ENCODE data around the gene ATXN7L1.

ATXN7L1 gene

GRCh38 chr7:105639667-105640493 lies 236.5 kb downstream of the ATXN7L1 start:
- no peak for DNase-seq

GRCh38 chr7:105638902-105639495 lies 237.4 kb downstream of the ATXN7L1 start:
- no peak for DNase-seq

- no peak for DNase-seq
These were observed 238.1 kb downstream of the ATXN7L1 start for GRCh38 chr7:105638334-105638733.

GRCh38 chr7:105637755-105638154 lies 238.6 kb downstream of the ATXN7L1 start:
- DNase-seq, result no peak

- DNase-seq, result no peak
These were observed 239.4 kb downstream of the ATXN7L1 start for GRCh38 chr7:105636982-105637381.

- DNase-seq, result no peak
These were observed 241.2 kb downstream of the ATXN7L1 start for GRCh38 chr7:105635197-105635596.

- no peak for DNase-seq
These were observed 250.4 kb downstream of the ATXN7L1 start for GRCh38 chr7:105625986-105626385.

GRCh38 chr7:105623906-105624305 lies 252.5 kb downstream of the ATXN7L1 start:
- DNase-seq, result no peak

GRCh38 chr7:105623378-105623777 lies 253.0 kb downstream of the ATXN7L1 start:
- no peak for DNase-seq

- DNase-seq, result no peak
These were observed 254.2 kb downstream of the ATXN7L1 start for GRCh38 chr7:105622106-105622731.

GRCh38 chr7:105621617-105622016 lies 254.8 kb downstream of the ATXN7L1 start:
- no peak for DNase-seq

- DNase-seq, result no peak
These were observed 255.2 kb downstream of the ATXN7L1 start for GRCh38 chr7:105621176-105621575.

- no peak for DNase-seq
These were observed 256.8 kb downstream of the ATXN7L1 start for GRCh38 chr7:105619590-105619989.

GRCh38 chr7:105618016-105618296 lies 258.4 kb downstream of the ATXN7L1 start:
- DNase-seq, result no peak

- no peak for DNase-seq
These were observed 259.0 kb downstream of the ATXN7L1 start for GRCh38 chr7:105617280-105618015.

- no peak for DNase-seq
These were observed 262.0 kb downstream of the ATXN7L1 start for GRCh38 chr7:105614341-105614840.

- no peak for DNase-seq
These were observed 262.6 kb downstream of the ATXN7L1 start for GRCh38 chr7:105613611-105614330.

GRCh38 chr7:105612806-105613205 lies 263.6 kb downstream of the ATXN7L1 start:
- DNase-seq, result no peak

GRCh38 chr7:105611856-105612775 lies 264.3 kb downstream of the ATXN7L1 start:
- no peak for DNase-seq

- DNase-seq, result no peak
These were observed 266.1 kb downstream of the ATXN7L1 start for GRCh38 chr7:105610165-105610930.

Measured in stimulated activated CD4-positive, alpha-beta T cell treated with anti-CD3 and anti-CD28 coated beads, Interleukin-15, amount 100 ng/mL, for 24 hours (primary cell).